DND-41 (cell line): ENCODE data around the gene MSI2.
A peak's percentile ranks its signal among the peaks of the same experiment; 100 is the strongest.

ENCODE experiments used
- ATAC-seq: fragments of 200-7000 bp; cut with Tn5 transposase; 3 replicates; pipeline ENCODE4 v1.9.1; 2021; ENCODE audit warnings: low read depth; ENCODE audit not compliant: insufficient read depth
- DNase-seq: peaks from one replicate; pipeline ENCODE4 v3.0.0-alpha.2; 2020
- H2AFZ ChIP-seq: 2 replicates; pipeline ENCODE4 v1.6.0; 2012; ENCODE audit warnings: low read depth, low read length
- H3K27ac ChIP-seq: 2 replicates; pipeline ENCODE4 v1.5.1; 2012; ENCODE audit warnings: low read length, inconsistent platforms
- H3K27me3 ChIP-seq: fragments of 200-600 bp; sonication (generic); 2 replicates; pipeline ENCODE4 v1.6.0; 2012; ENCODE audit warnings: low read length, mild to moderate bottlenecking, inconsistent platforms; ENCODE audit not compliant: insufficient read depth, poor library complexity
- H3K36me3 ChIP-seq: 2 replicates; pipeline ENCODE4 v1.5.1; 2012; ENCODE audit warnings: low read length, inconsistent platforms; ENCODE audit not compliant: insufficient read depth
- H3K4me1 ChIP-seq: 2 replicates; pipeline ENCODE4 v1.5.1; 2012; ENCODE audit warnings: mild to moderate bottlenecking, low read length; ENCODE audit not compliant: insufficient read depth
- H3K4me2 ChIP-seq: 2 replicates; pipeline ENCODE4 v1.6.0; 2012; ENCODE audit warnings: mild to moderate bottlenecking, moderate library complexity, low read length, inconsistent platforms; ENCODE audit not compliant: insufficient read depth
- H3K4me3 ChIP-seq, 2 experiments: fragments of 200-600 bp in 1 of 2; shearing (Covaris generic) in 1 of 2; 2 replicates each; pipeline ENCODE4 v1.5.1; 2012 to 2016; ENCODE audit warnings: inconsistent platforms in 2 of 2, low read length in 2 of 2, mild to moderate bottlenecking in 2 of 2, low read depth in 1 of 2, moderate library complexity in 1 of 2
- H3K79me2 ChIP-seq: 2 replicates; pipeline ENCODE4 v1.6.0; 2012; ENCODE audit warnings: low read length, inconsistent platforms; ENCODE audit not compliant: insufficient read depth
- H3K9ac ChIP-seq: 2 replicates; pipeline ENCODE4 v1.6.0; 2012; ENCODE audit warnings: low read depth, mild to moderate bottlenecking, inconsistent platforms, low read length, moderate library complexity
- H3K9me3 ChIP-seq: 2 replicates; pipeline ENCODE4 v1.5.1; 2012; ENCODE audit warnings: low read length, moderate library complexity, mild to moderate bottlenecking, inconsistent platforms; ENCODE audit not compliant: insufficient read depth, severe bottlenecking
- H4K20me1 ChIP-seq: 2 replicates; pipeline ENCODE4 v1.6.0; 2012; ENCODE audit warnings: low read length; ENCODE audit not compliant: insufficient read depth
- EZH2 ChIP-seq: IDR thresholded peaks from 3 replicates; pipeline ENCODE4 v1.6.1; 2012; ENCODE audit warnings: borderline replicate concordance, low read depth, mild to moderate bottlenecking, moderate library complexity, low read length, inconsistent platforms; ENCODE audit not compliant: severe bottlenecking
- TF ChIP-seq, protein P1 (sequence below): IDR thresholded peaks from 2 replicates; pipeline ENCODE4 v1.5.1; 2012; ENCODE audit warnings: borderline replicate concordance, low read length, moderate library complexity, mild to moderate bottlenecking; ENCODE audit not compliant: poor library complexity, severe bottlenecking; ENCODE audit errors: extremely low read depth

MSI2 gene

DNA sequence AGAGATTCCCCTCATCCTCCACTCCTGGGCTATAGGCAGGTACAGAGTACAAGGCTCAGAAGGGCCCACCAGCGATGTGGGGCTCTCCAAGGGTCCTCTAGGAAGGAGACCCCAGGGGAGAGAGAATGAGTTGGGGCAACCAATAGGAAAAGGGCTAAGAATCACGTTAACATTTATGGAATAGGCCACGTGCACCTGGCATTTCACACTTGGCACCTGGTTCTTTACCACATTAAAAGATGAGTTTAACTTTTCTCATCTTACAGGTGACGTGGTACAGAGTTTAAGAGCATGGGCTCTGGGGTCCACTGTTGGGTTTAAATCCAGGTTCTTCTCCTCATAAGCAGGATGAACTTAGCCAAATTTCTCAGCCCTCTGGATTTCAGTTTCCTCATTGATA lies 245.7 kb downstream of the MSI2 start:
- ATAC-seq: no peak
- no peaks in the 10 kb centered on the region for H3K27me3 ChIP-seq
- DNase-seq: no peak
- peaks cover 81% of the 10 kb centered on the region for H3K36me3 ChIP-seq
- no peak overlapping the region for H3K4me2 ChIP-seq
- H4K20me1 ChIP-seq: peaks cover 12% of the 10 kb centered on the region
- peak overlapping the region; percentile 75 for H3K27ac ChIP-seq
- H3K4me3 ChIP-seq: no peak overlapping the region
- H3K79me2 ChIP-seq: peaks cover 98% of the 10 kb centered on the region
- peaks cover 97% of the 10 kb centered on the region for H3K4me1 ChIP-seq
- H3K9me3 ChIP-seq: no peaks in the 10 kb centered on the region
- no peak overlapping the region for H2AFZ ChIP-seq
- no peak overlapping the region for H3K9ac ChIP-seq
- no peak for TF ChIP-seq EZH2

DNA sequence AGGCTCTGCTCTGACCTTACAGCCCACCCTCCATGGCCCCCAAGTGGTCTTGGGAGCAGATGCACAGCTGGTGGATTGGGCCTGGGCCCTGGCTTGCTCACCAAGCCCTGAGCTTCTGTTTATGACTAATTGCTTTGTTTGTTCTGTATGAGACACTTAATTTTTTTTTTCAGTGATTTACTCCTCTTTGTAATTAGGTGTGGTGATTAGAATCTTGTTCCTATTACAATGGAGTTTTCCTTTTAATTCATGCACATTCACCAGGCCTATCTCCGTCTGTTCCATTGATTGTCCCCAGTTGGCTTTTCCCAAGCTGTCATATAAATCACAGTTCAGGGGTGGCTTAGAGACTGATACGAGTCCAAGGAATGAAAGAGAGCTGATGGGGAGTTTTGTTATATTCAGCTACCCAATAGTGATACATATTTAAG lies 246.5 kb downstream of the MSI2 start:
- H2AFZ ChIP-seq: no peak overlapping the region
- no peaks in the 10 kb centered on the region for H3K9me3 ChIP-seq
- peak overlapping the region; percentile 65 for H3K27ac ChIP-seq
- no peak overlapping the region for H3K4me3 ChIP-seq
- no peak overlapping the region for H3K9ac ChIP-seq
- H3K27me3 ChIP-seq: no peaks in the 10 kb centered on the region
- peaks cover 98% of the 10 kb centered on the region for H3K79me2 ChIP-seq
- H3K4me2 ChIP-seq: no peak overlapping the region
- DNase-seq (no peak), ATAC-seq (no peak)
- H3K36me3 ChIP-seq: peaks cover 80% of the 10 kb centered on the region
- peaks cover 12% of the 10 kb centered on the region for H4K20me1 ChIP-seq
- peaks cover 97% of the 10 kb centered on the region for H3K4me1 ChIP-seq
- TF ChIP-seq, protein P1, sequence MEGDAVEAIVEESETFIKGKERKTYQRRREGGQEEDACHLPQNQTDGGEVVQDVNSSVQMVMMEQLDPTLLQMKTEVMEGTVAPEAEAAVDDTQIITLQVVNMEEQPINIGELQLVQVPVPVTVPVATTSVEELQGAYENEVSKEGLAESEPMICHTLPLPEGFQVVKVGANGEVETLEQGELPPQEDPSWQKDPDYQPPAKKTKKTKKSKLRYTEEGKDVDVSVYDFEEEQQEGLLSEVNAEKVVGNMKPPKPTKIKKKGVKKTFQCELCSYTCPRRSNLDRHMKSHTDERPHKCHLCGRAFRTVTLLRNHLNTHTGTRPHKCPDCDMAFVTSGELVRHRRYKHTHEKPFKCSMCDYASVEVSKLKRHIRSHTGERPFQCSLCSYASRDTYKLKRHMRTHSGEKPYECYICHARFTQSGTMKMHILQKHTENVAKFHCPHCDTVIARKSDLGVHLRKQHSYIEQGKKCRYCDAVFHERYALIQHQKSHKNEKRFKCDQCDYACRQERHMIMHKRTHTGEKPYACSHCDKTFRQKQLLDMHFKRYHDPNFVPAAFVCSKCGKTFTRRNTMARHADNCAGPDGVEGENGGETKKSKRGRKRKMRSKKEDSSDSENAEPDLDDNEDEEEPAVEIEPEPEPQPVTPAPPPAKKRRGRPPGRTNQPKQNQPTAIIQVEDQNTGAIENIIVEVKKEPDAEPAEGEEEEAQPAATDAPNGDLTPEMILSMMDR: peak; percentile 18
- no peak for TF ChIP-seq EZH2

DNA sequence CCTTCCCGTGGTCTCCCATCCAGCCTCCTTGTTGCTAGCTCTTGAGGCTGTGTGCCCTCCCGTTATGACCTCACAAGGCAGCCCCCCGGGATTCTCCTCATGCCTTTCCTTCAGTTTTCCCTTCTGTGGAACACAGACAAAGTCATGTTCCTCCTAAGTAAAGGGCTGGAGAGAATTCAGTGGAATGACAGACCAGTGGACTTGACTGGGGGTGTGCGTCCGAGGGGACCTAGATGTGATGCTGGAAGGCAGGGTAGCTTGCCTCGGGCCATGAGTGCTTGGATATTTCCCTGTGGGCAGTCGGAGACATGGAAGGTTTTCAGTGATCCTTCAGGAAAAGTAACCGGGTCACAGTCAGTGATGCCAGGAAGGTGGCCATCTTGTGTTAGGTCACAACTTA lies 247.9 kb downstream of the MSI2 start:
- peaks cover 12% of the 10 kb centered on the region for H4K20me1 ChIP-seq
- H3K9ac ChIP-seq: peak overlapping the region; percentile 1; the same call in 1 of the 2 replicates
- peaks cover 99% of the 10 kb centered on the region for H3K4me1 ChIP-seq
- no peak for ATAC-seq
- no peak overlapping the region for H3K4me3 ChIP-seq
- no peaks in the 10 kb centered on the region for H3K9me3 ChIP-seq
- H3K4me2 ChIP-seq: no peak overlapping the region
- no peak for DNase-seq
- no peak for TF ChIP-seq EZH2
- TF ChIP-seq, protein P1: no peak
- peak overlapping the region; percentile 65 for H3K27ac ChIP-seq
- no peaks in the 10 kb centered on the region for H3K27me3 ChIP-seq
- peaks cover 87% of the 10 kb centered on the region for H3K36me3 ChIP-seq
- peaks cover 100% of the 10 kb centered on the region for H3K79me2 ChIP-seq
- H2AFZ ChIP-seq: no peak overlapping the region

DNA sequence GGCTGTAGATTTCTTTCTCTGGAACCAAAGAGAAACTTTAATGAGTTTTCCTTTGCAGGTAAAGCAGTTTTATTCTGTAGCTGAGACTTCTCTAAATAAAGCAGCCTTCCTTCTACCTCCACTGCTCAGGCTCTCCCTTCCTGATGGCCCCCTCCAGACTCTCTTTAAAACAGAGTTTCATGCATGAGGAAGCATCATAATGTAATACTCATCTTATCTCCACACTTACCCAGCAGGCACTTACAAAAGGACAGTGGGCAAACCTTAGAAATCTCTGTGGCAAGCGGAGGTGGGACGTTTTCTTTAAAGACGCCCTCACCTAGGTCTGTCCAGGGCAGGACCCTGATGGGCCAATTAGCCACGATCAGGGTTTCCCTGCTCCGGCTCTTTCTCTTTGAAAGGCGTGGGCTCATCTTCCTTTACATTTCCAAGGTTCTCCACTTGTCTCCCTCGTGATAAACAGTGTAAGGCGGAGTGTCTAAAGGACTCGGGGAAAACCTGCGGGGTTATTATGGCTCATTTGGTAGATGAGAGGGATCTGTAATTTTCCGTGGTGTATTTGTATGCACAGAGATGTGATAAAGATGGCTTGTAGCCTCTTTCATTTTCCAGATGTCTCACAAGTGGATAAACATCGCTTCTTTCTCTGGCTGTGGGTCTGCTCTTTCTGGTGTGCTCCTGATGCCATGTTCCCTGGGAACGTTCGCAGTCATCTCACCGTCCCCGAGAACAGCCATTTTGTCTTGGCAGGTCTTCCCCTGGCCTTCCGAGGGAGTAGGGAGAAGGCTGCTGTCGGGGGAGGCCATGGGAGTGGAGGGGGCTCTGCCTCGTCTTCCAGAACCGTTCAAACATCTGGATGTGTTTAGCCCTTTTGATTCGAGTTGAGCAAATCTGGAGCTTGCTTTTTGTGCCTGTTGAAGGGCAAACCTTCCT lies 249.8 kb downstream of the MSI2 start:
- H3K36me3 ChIP-seq: peaks cover 87% of the 10 kb centered on the region
- no peaks in the 10 kb centered on the region for H3K9me3 ChIP-seq
- TF ChIP-seq, protein P1: no peak
- TF ChIP-seq EZH2: no peak
- ATAC-seq (no peak), DNase-seq (no peak)
- no peak overlapping the region for H3K4me2 ChIP-seq
- H4K20me1 ChIP-seq: peaks cover 13% of the 10 kb centered on the region
- H3K27ac ChIP-seq: peak overlapping the region; percentile 77
- peaks cover 95% of the 10 kb centered on the region for H3K4me1 ChIP-seq
- peaks cover 100% of the 10 kb centered on the region for H3K79me2 ChIP-seq
- H3K9ac ChIP-seq: 0 out of 2 replicates have a peak overlapping the region, but pooled peaks have one; percentile 11
- H3K27me3 ChIP-seq: no peaks in the 10 kb centered on the region
- no peak overlapping the region for H2AFZ ChIP-seq
- no peak overlapping the region for H3K4me3 ChIP-seq
